ENCODE results near the gene MOCOS.

GRCh38 chr18:36181441-36181840 lies 5.9 kb upstream of the MOCOS start:
- no peak for TF ChIP-seq CTCF (conservative IDR thresholded peaks at IDR 0.05; ENCODE audit: low read length)
- no peak for TF ChIP-seq EZH2phosphoT487 (IDR thresholded peaks at IDR 0.05; ENCODE audit: borderline replicate concordance, low read depth, low read length)
